ENCODE results near the gene CIRBP.

CIRBP gene

GRCh38 chr19:1278713-1279660 lies 9.9 kb downstream of the CIRBP start:
- DNase-seq (ENCODE audit: low spot score) = no peak
- TF ChIP-seq CTCF (IDR thresholded peaks at IDR 0.05; ENCODE audit: extremely low read depth, missing control alignments) = no peak

- TF ChIP-seq CTCF (IDR thresholded peaks at IDR 0.05; ENCODE audit: extremely low read depth, missing control alignments) = peak; percentile 92
- peak; percentile 93 for DNase-seq (ENCODE audit: low spot score)
Measured at GRCh38 chr19:1279782-1280341, 10.7 kb downstream of the CIRBP start.

- no peak for TF ChIP-seq CTCF (IDR thresholded peaks at IDR 0.05; ENCODE audit: extremely low read depth, missing control alignments)
- no peak for DNase-seq (ENCODE audit: low spot score)
Measured at GRCh38 chr19:1280636-1281568, 11.8 kb downstream of the CIRBP start.

GRCh38 chr19:1281569-1282287 lies 12.6 kb downstream of the CIRBP start:
- TF ChIP-seq CTCF (IDR thresholded peaks at IDR 0.05; ENCODE audit: extremely low read depth, missing control alignments) = no peak
- DNase-seq (ENCODE audit: low spot score) = no peak

- DNase-seq (ENCODE audit: low spot score) = peak; percentile 33
- TF ChIP-seq CTCF (IDR thresholded peaks at IDR 0.05; ENCODE audit: extremely low read depth, missing control alignments) = no peak
Measured at GRCh38 chr19:1282588-1283206, 13.6 kb downstream of the CIRBP start.

- DNase-seq (ENCODE audit: low spot score) = peak; percentile 26
- no peak for TF ChIP-seq CTCF (IDR thresholded peaks at IDR 0.05; ENCODE audit: extremely low read depth, missing control alignments)
Measured at GRCh38 chr19:1283207-1283916, 14.2 kb downstream of the CIRBP start.

All from GM20000 (cell line).